Neural crest cell (in vitro differentiated cells): Measurements from ENCODE around the gene ADAM33. TPM values are rescaled to one million over a fixed set of nuclear protein-coding genes. Genes with fewer than 3 reads are reported as not detected.

Source experiments
- DNase-seq: peaks from one replicate; pipeline ENCODE4 v3.0.0; 2021; ENCODE audit warnings: low read depth, mixed read lengths, low spot score
- H3K27ac Mint-ChIP-seq: one replicate; pipeline ENCODE4 v1.8.0; 2021; ENCODE audit warnings: mild to moderate bottlenecking, mixed read lengths; ENCODE audit not compliant: unreplicated experiment
- H3K27me3 Mint-ChIP-seq: 2 replicates; pipeline ENCODE4 v1.8.0; 2021; ENCODE audit warnings: low read depth, mild to moderate bottlenecking, mixed read lengths
- H3K36me3 Mint-ChIP-seq: 2 replicates; pipeline ENCODE4 v1.8.0; 2021; ENCODE audit warnings: low read depth, mild to moderate bottlenecking, mixed read lengths
- H3K4me1 Mint-ChIP-seq: 2 replicates; pipeline ENCODE4 v1.8.0; 2021; ENCODE audit warnings: mixed read lengths
- H3K4me3 Mint-ChIP-seq: one replicate; pipeline ENCODE4 v1.8.0; 2021; ENCODE audit warnings: mild to moderate bottlenecking, mixed read lengths
- H3K9me3 Mint-ChIP-seq: 2 replicates; pipeline ENCODE4 v1.8.0; 2021; ENCODE audit warnings: mixed read lengths
- total RNA-seq: library from RNA; stranded (reverse); gene quantifications from 2 replicates; pipeline ENCODE4 v1.2.1, GENCODE V29; 2021
- TF ChIP-seq, protein P1 (sequence below): fragments of 200-600 bp; sonication (generic); conservative IDR thresholded peaks from 2 replicates; pipeline ENCODE4 v1.5.0; 2021; ENCODE audit warnings: antibody characterized with exemption, mild to moderate bottlenecking

ADAM33 gene
- total RNA-seq, 1 donor from 2014 or later = 3.2 TPM

DNA sequence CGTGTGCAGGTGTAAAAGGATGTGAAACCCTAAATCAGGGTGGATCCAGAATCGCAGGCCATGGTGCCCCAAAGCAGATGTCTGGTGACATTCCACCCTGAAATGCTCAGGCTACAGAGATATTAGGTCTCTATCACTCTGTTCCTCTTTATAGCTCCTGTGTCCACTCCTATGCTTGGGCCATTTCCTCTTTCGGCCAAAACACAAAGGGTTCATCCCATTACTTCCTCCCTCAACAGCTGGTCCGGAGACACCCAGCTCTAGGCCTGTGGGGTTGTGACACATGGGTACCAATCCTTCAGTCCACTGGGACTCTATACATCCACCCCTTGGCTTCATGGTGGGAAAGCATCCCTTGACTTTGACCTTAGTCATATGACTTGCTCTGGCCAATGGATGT lies 32.3 kb upstream of the ADAM33 start:
- no peaks in the 10 kb centered on the region for H3K27me3 Mint-ChIP-seq
- no peak overlapping the region for H3K27ac Mint-ChIP-seq
- H3K36me3 Mint-ChIP-seq = no peaks in the 10 kb centered on the region
- H3K4me1 Mint-ChIP-seq = no peaks in the 10 kb centered on the region
- TF ChIP-seq, protein P1, sequence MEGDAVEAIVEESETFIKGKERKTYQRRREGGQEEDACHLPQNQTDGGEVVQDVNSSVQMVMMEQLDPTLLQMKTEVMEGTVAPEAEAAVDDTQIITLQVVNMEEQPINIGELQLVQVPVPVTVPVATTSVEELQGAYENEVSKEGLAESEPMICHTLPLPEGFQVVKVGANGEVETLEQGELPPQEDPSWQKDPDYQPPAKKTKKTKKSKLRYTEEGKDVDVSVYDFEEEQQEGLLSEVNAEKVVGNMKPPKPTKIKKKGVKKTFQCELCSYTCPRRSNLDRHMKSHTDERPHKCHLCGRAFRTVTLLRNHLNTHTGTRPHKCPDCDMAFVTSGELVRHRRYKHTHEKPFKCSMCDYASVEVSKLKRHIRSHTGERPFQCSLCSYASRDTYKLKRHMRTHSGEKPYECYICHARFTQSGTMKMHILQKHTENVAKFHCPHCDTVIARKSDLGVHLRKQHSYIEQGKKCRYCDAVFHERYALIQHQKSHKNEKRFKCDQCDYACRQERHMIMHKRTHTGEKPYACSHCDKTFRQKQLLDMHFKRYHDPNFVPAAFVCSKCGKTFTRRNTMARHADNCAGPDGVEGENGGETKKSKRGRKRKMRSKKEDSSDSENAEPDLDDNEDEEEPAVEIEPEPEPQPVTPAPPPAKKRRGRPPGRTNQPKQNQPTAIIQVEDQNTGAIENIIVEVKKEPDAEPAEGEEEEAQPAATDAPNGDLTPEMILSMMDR = no peak
- DNase-seq = no peak
- no peaks in the 10 kb centered on the region for H3K9me3 Mint-ChIP-seq
- H3K4me3 Mint-ChIP-seq = no peak overlapping the region

DNA sequence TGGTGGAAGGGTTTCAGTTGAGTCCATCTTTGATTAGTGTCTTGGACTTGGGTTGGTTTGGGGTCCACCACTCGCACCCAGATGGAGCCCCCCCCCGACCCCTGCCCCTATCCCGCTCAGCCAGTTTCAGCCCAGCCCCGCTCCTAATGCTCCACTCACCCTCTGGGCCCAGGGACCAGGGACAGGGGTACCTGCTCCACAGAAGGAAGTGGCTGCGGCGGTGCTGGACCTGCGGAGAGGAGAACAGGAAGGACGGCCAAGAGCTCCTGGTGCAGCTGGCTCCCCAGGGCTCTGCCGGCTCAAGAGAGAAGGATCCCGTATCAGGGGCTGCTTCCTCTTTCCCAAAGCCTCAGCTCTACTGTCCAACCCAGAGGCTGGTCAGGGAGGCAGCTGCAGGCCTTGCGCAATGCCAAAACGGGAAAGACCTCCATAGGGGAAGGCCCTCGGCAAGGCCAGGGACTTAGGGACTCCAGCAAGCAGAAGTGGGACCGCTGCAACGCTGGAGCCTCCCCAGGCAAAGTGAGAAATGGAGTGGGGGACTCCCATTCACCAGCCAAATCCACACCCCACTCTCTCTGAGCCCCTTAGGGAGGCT lies 30.6 kb upstream of the ADAM33 start, which contains the start of gene SIGLEC1:
SIGLEC1 (minus strand) TSS at position 322 of the 595 bp plus-strand sequence. CDS start 5,472 bp downstream, outside the sequence.
- TF ChIP-seq, protein P1 = no peak
- no peaks in the 10 kb centered on the region for H3K27me3 Mint-ChIP-seq
- H3K9me3 Mint-ChIP-seq = no peaks in the 10 kb centered on the region
- H3K27ac Mint-ChIP-seq = no peak within 1 kb of the TSS
- H3K4me1 Mint-ChIP-seq = no peaks in the 10 kb centered on the region
- no peak within 1 kb of the TSS for H3K4me3 Mint-ChIP-seq
- no peak for DNase-seq
- no peaks in the 10 kb centered on the region for H3K36me3 Mint-ChIP-seq

DNA sequence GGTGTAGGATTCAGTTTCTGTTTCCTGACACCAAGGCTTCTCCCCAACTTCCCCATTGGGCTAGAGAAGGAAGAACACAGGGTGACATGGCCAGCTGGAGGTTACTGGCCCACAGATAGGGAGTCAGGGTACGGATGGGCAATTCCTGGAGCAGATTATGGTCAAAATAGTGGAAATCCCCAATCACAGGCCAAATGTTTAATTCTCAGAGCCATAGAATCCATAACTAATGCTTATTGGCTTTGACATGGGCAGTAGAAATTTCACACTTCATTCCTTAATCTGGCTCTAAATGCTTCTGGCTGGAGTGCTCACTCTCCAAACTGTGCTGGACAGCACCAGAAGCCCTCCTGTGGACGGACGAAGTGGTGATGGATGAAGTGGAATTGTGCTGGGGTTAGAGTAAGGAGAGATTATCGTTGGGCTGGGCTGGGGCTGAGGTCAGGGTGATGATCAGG lies 29.7 kb upstream of the ADAM33 start:
- DNase-seq = no peak
- Mint-ChIP-seq H3K4me3 (no peak overlapping the region), H3K27me3 (no peaks in the 10 kb centered on the region), H3K36me3 (no peaks in the 10 kb centered on the region), H3K4me1 (no peaks in the 10 kb centered on the region), H3K27ac (no peak overlapping the region), H3K9me3 (no peaks in the 10 kb centered on the region)
- TF ChIP-seq, protein P1 = no peak

DNA sequence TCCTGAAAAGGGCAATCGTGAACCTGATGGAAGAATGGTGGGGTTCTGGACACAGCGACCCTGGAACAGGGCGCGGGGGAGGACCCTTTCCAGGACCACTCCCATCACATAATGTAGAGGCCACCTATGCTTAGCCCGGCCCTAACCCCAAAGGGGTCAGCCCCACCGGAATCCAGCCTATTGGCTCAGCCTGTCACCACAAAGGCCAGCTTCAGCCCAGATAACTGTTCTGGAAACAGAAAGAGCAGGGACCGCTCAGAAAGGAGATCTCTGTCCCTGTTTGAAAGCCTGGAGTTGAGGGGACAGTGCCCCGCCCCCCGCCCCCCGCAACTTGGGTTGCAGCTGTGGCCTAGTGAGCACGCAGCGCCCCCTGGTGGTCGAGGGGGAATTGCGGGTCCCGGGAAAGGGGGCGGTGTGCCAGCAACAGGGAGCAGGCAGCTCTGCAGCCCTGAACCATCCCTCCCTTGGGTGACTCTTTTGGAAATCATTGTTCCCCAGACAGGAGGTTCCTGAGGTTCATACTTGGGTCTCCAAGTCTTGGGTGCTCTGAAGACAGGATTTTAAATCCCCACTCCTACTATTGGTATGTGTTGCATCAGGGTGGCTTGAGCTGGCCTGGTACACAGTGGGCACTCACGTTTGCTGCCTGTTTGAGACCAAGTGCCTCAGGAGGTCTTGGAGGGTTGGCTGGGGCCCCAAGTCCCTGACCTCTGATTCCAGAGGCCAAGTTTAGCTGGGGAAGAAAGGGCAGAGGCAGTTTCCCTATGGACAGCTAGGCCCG lies 29.1 kb upstream of the ADAM33 start:
- Mint-ChIP-seq H3K4me3 (no peak overlapping the region), H3K9me3 (no peaks in the 10 kb centered on the region), H3K36me3 (no peaks in the 10 kb centered on the region), H3K27me3 (no peaks in the 10 kb centered on the region), H3K27ac (no peak overlapping the region), H3K4me1 (no peaks in the 10 kb centered on the region)
- peak; percentile 90 for DNase-seq
- TF ChIP-seq, protein P1 = peak; percentile 88

DNA sequence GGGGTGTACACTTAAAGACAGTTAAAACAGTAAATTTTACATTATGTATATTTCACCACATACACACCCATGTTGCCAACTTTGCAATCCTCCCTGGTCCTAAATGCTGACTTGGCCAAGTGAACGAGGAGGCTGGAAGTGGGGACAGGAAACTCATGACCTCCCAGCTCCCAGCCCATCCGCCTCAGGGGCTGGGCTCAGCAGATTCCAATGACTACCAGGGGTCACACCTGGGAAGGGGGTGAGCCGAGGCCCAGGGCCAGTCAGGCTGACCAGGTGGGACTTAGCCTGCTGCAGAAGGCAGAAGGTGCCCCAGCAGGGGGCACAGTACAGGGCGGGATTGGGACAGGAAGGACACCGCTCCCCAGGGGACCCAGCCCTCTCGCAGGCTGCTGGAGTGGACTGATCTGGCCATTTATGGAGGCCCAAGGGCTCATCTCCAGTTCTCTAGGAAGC lies 28.2 kb upstream of the ADAM33 start:
- H3K4me1 Mint-ChIP-seq = no peaks in the 10 kb centered on the region
- H3K9me3 Mint-ChIP-seq = no peaks in the 10 kb centered on the region
- no peaks in the 10 kb centered on the region for H3K36me3 Mint-ChIP-seq
- no peak overlapping the region for H3K4me3 Mint-ChIP-seq
- H3K27me3 Mint-ChIP-seq = no peaks in the 10 kb centered on the region
- H3K27ac Mint-ChIP-seq = no peak overlapping the region
- TF ChIP-seq, protein P1 = no peak
- DNase-seq = no peak
